Occipital lobe (tissue), 2 donors: ENCODE results near the gene SYNDIG1. TPM values are rescaled to one million over a fixed set of nuclear protein-coding genes. Genes with fewer than 3 reads are reported as not detected.

Experiments used
- DNase-seq: peaks from one replicate; lab custom pipeline; 2025; lab: John Stamatoyannopoulos, UW
- total RNA-seq: library from RNA; depleted of rRNA; stranded (reverse); fragments of >200 nt; gene quantifications from one replicate; pipeline ENCODE4 v1.2.3, GENCODE V29; 2014

SYNDIG1 gene
- total RNA-seq, 1 donor from 2014 or later = 32.6 TPM

- DNase-seq = no peak
These were observed 183.9 kb downstream of the SYNDIG1 start for GRCh38 chr20:24653306-24653705.

- DNase-seq = no peak
These were observed 185.0 kb downstream of the SYNDIG1 start for GRCh38 chr20:24654425-24654824.

- no peak for DNase-seq
These were observed 187.0 kb downstream of the SYNDIG1 start for GRCh38 chr20:24656391-24656790.

- DNase-seq = no peak
These were observed 187.8 kb downstream of the SYNDIG1 start for GRCh38 chr20:24657196-24657595.

GRCh38 chr20:24657878-24658620 lies 188.6 kb downstream of the SYNDIG1 start:
- no peak for DNase-seq

GRCh38 chr20:24658920-24659660 lies 189.7 kb downstream of the SYNDIG1 start:
- DNase-seq = no peak

- DNase-seq = no peak
These were observed 190.4 kb downstream of the SYNDIG1 start for GRCh38 chr20:24659835-24660234.

- DNase-seq = no peak
These were observed 191.2 kb downstream of the SYNDIG1 start for GRCh38 chr20:24660651-24661050.

- DNase-seq = no peak
These were observed 191.8 kb downstream of the SYNDIG1 start for GRCh38 chr20:24661255-24661654.

- DNase-seq = no peak
These were observed 192.9 kb downstream of the SYNDIG1 start for GRCh38 chr20:24662322-24662721.

GRCh38 chr20:24662752-24663365 lies 193.4 kb downstream of the SYNDIG1 start:
- no peak for DNase-seq

GRCh38 chr20:24663496-24663895 lies 194.1 kb downstream of the SYNDIG1 start:
- no peak for DNase-seq

- no peak for DNase-seq
These were observed 195.0 kb downstream of the SYNDIG1 start for GRCh38 chr20:24664266-24664986.

GRCh38 chr20:24665196-24665595 lies 195.8 kb downstream of the SYNDIG1 start:
- no peak for DNase-seq

- no peak for DNase-seq
These were observed 196.3 kb downstream of the SYNDIG1 start for GRCh38 chr20:24665741-24666191.

GRCh38 chr20:24667689-24668383 lies 198.4 kb downstream of the SYNDIG1 start:
- no peak for DNase-seq

GRCh38 chr20:24668384-24668702 lies 198.9 kb downstream of the SYNDIG1 start:
- DNase-seq = no peak

- DNase-seq = no peak
These were observed 199.4 kb downstream of the SYNDIG1 start for GRCh38 chr20:24668791-24669190.

GRCh38 chr20:24669701-24670100 lies 200.3 kb downstream of the SYNDIG1 start:
- DNase-seq = no peak

GRCh38 chr20:24670341-24670872 lies 201.0 kb downstream of the SYNDIG1 start:
- no peak for DNase-seq

GRCh38 chr20:24670981-24671380 lies 201.6 kb downstream of the SYNDIG1 start:
- DNase-seq = no peak
